Ramos (cell line): ENCODE data around the gene ARHGAP10.

Experiments
- in situ Hi-C: fragments of 300-500 bp; cut with MboI; formaldehyde crosslinking; loops from one replicate; pipeline ENCODE4 v1.14.3; 2022; ENCODE audit warnings: low sequenced_read_pairs; ENCODE audit not compliant: unreplicated experiment

ARHGAP10 gene

GRCh38 chr4:148052448-148052847 lies 320.6 kb downstream of the ARHGAP10 start:
- in situ Hi-C loops, result no loop called here

DNA sequence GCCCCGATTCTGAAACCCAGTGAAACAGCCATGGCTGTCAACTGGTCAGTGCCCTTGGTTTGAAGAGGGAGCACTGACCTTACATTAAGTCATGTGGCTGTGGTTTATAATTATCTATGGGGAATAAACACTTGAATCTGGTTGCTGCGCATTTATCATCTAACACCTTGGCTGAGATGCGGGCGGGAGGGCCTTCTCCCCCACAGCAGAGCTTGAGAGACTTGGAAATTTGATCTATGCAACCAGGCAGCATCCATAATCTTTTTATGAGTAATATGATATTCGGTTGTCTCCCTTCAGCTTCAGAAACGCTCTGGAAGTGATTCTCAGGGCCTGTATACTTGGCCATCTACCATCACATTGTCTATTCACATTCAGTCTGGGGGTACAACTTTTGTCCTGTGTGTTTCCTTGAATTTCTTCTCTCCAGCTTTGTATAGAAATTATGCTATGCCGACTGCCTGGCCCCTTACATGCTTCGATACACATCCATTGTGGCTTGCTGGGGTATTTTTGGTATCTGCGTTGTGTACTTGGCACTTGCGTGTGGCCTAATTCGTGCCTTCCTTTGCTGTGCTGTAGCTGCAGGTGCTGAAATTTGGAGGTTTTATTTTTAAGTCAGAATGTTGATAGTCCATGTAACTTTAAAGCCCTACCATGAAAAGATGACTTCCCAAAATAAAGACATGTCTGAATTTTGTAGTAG lies 321.6 kb downstream of the ARHGAP10 start:
- in situ Hi-C loops, result no loop called here

GRCh38 chr4:148054275-148054674 lies 322.4 kb downstream of the ARHGAP10 start:
- in situ Hi-C loops, result no loop called here

DNA sequence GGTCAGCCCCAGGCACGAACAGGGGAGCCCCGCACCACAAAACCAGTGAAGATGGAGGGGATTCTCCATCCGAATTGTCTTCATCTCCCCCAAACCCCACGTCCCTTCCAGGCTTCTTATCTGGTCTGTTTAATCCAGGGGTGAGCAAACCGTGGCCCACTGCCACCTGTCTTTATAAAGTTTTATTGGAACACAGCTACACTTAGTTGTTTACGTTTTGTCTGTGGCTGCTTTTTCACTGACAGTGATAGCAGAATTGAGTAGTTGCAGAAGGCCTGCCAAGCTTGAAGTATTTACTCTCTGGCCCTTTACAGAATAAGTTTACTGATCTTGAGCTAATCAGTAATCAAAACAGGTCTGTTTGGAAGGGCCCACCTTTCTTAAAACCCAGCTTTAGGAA lies 324.0 kb downstream of the ARHGAP10 start:
- in situ Hi-C loops, result no loop called here

DNA sequence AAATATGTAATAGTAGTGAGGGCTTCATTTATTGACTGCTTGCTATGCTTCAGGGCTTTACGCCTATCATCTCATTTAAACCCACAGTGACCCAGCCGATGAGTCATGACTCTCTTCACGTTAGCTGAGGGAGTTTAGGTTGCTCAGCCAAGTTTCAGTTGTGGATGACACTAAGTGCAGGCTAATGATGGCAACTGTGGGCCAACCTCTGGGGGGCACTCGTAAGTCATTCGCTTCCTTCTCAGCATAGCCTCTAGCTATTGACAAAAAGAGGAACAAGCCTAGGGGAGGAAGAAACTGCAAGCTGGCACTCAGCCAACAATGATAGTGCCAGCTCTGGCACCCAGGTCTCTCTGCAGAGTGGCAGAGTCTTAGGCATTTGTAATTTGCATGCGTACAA lies 325.0 kb downstream of the ARHGAP10 start:
- in situ Hi-C loops, result no loop called here

DNA sequence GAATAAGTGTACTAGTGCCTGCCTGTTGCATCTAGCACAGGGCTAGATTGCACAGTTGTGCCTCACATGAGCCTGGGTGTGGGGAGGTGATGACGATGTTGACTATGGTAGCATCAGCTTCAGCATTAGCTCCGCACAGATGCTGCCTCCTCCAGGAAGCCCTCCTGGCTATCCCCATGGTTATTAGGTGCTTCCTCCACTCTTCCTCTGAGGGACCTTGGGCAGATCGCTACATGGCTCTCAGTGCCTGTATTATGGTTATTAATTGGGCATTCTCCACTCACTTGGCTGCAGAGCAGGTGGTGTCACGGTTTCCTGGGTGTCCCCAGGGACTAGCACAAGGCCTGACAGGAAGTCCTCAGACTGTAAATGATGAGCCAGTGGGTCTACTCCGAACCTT lies 325.6 kb downstream of the ARHGAP10 start:
- in situ Hi-C loops, result no loop called here

- in situ Hi-C loops, result no loop called here
Observed at GRCh38 chr4:148057984-148058859, 326.3 kb downstream of the ARHGAP10 start.

- in situ Hi-C loops, result no loop called here
Observed at GRCh38 chr4:148059617-148060180, 327.8 kb downstream of the ARHGAP10 start.

DNA sequence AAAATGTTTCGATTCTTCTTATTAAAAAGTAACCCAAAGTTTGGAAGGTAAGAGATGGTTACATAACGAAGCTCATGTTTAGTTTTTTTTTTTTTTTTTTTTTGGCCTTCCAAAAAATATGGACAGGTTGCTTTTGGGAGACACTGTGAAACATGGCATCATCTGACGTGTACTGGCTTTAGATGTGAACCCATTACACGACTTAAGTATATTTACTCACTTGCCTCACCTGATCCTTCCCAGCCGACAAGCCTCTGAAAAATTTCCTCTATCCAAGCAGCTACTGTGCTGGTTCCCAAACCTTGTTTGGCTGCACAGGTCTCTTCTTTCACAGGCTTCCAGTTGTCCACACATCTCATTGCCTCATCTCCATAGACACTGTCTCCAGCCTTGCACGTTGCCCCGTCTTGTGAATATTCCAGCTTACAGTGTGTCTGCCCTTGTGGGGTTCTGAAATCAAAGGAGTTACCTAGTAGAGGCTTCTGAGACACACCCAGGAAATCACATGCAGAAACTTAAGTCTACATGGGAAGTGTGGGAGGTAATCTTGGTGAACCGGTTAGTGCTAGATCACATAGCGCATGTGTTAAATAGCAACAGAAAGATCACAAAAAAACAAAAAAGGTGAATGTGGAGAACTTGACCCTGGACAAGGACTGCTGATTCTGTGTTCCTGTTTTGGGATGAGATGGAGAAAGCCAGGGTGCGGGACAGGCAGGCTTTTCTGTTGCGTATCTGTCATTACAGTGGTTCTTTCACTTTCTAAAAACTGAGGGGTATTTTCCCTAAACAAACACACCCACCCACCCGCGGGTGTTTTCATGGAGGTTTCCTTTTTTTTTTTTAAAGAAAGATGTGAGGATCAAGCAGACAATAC lies 328.6 kb downstream of the ARHGAP10 start:
- in situ Hi-C loops, result no loop called here

GRCh38 chr4:148061141-148061481 lies 329.2 kb downstream of the ARHGAP10 start:
- in situ Hi-C loops, result no loop called here

GRCh38 chr4:148061795-148062194 lies 329.9 kb downstream of the ARHGAP10 start:
- in situ Hi-C loops, result no loop called here

DNA sequence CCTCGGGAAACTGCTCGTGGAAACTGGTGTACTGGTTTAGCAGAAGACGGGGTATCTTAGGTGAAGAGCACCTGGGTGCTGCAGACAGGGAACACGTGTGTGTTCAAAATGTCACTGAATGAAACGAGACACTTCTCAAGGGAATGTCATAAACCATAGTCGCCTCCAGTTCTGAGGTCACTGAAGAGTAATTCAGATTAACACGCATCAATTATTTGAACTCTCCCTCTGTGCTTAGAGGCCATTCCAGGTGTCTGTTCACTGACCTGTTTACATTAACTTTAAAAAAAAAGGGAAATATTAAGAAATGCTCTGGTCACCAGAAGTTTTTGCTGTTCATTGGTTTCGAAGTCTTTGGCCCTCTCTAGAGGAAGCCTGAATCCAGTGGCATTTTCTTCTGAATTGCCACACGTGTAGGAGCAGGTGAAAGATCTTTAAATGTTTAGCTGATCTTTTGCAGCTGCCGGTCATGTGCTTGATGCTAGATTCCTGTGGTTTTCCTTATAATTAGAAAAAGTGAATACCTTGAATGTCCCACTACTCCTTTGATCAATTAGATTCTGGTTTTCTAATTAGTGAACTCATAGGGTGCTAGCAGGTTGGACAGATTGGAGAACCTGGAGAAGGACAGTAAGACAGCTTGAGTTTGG lies 330.5 kb downstream of the ARHGAP10 start:
- in situ Hi-C loops, result no loop called here

GRCh38 chr4:148064451-148064850 lies 332.6 kb downstream of the ARHGAP10 start:
- in situ Hi-C loops, result no loop called here

DNA sequence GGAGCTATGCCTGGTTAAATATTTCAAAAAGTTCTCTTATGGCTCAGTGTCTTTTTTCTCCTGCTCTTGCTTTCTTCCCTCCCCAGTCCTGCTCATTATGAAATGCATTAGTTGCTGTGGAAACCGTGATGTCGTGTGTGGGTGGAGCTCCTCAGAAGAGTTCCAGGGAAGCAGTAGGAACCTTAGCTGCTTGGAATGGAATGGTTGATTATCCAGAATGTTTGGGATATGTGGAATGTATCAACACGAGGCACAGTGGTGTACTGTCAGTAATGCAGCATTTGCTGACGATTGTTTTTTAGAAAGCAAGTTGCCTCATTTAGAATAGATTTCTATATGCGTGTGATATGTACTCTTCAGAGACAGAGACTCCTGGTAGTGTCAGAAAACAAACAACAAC lies 333.2 kb downstream of the ARHGAP10 start:
- in situ Hi-C loops, result no loop called here

- in situ Hi-C loops, result no loop called here
Observed at GRCh38 chr4:148067301-148067916, 335.5 kb downstream of the ARHGAP10 start.

DNA sequence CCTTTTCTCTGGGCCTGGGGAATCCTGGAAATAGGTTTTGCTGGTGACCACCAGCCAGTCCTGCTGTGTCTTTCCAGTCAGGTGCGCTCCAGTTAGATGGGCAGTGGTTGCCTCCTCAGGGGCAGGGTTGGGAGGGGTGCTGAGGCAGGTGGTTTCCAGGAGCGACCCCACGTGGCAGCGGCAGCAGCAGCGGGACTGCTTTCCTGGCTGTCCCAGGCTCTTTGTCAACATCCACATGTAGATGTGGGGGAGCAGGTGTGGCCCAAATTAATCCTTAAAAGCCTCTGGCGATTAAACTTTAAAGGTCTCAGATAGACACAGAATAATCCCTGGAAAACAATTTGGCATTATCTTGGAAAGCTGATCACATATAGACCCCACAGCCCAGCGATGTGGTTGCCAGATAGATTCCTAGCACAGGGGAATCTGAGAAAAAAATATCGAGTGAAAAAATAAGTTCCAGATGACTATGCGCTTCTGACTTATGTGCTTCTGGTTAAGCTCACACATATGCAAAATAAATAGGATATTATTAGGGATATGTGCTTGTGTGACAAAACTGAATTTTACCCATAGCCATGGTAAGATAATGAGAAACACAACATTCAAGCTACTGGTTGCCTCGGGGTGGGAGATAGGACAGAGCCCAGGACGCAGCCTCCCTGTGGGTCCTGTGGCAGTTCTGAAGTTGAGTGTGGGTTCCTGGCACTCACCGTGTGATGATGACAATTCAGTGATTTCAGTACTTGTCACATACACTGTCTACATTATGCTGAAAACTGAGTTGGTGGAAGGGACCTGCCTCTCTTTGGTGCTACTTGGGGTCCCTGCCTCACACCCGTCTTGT lies 336.4 kb downstream of the ARHGAP10 start:
- in situ Hi-C loops, result no loop called here

DNA sequence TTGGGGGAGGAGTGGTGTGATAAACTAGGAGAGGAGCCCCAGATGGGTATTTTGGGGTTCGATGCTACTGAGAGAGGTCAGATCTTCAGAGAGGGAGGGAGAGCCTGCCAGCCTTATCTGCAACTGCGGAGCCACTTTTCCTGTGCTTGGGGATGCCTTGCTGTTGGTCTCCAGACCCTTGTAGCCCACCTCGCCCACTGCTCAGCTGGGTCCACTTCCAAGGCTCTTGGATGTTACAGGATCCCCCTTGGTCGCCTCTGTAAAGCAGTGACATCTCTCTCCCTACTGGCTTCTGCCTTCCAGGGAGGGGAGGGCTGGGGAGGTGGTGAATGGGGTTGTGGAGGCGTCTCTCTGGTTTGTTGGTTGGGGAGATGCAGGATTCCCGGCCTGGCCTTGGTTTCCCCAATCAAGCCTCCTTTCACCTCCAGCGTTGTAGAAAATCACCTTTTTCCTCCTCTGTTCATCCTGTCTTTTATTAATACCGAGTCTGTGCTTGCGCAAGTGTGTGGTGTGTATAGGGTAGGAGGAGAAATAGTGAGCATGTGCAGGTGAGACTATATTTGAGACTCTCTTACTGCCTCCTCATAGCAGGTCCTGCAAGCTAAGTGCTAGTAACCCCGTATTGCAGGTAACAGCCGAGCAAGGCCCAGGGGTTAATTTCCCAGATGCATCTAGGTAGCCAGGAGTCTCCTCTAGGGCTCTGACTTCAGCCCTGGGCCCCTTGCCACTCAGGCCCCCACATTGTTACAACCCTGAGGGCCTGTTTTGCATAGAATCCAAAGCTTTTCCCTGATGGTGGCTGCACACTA lies 337.4 kb downstream of the ARHGAP10 start:
- in situ Hi-C loops, result no loop called here

GRCh38 chr4:148069895-148070178 lies 337.9 kb downstream of the ARHGAP10 start:
- in situ Hi-C loops, result no loop called here
